GM23338 (cell line): ENCODE data around the gene TBL3. TPM values are rescaled to one million over a fixed set of nuclear protein-coding genes. Genes with fewer than 3 reads are reported as not detected.

Experiments used
- ATAC-seq: fragments of 200-7000 bp; cut with Tn5 transposase; 3 replicates; pipeline ENCODE4 v1.9.1; 2020
- DNase-seq: peaks from one replicate; pipeline ENCODE4 v3.0.0-alpha.2; 2015; ENCODE audit warnings: low spot score
- H2AFZ ChIP-seq: fragments of 200-600 bp; sonication (generic); 2 replicates; pipeline ENCODE4 v1.8.0; 2016; ENCODE audit warnings: antibody characterized with exemption, mild to moderate bottlenecking, moderate library complexity
- H3F3A ChIP-seq: fragments of 200-600 bp; sonication (generic); replicated peaks from 2 replicates; pipeline ENCODE4 v1.8.0; 2017; ENCODE audit warnings: antibody characterized with exemption, mixed run types, low read depth
- H3K27ac ChIP-seq: fragments of 200-600 bp; sonication (generic); 2 replicates; pipeline ENCODE4 v1.6.1; 2016; ENCODE audit warnings: low read depth
- H3K27me3 ChIP-seq: fragments of 200-600 bp; sonication (generic); 2 replicates; pipeline ENCODE4 v1.8.0; 2016; ENCODE audit warnings: mild to moderate bottlenecking, mixed run types, moderate library complexity; ENCODE audit not compliant: insufficient read depth
- H3K36me3 ChIP-seq: fragments of 200-600 bp; sonication (generic); 2 replicates; pipeline ENCODE4 v1.8.0; 2016; ENCODE audit warnings: mild to moderate bottlenecking; ENCODE audit not compliant: insufficient read depth
- H3K4me1 ChIP-seq: fragments of 200-600 bp; sonication (generic); 2 replicates; pipeline ENCODE4 v1.8.0; 2016; ENCODE audit warnings: mild to moderate bottlenecking, moderate library complexity; ENCODE audit not compliant: insufficient read depth
- H3K4me2 ChIP-seq: fragments of 200-600 bp; sonication (generic); 2 replicates; pipeline ENCODE4 v1.7.1; 2017; ENCODE audit warnings: mixed run types
- H3K4me3 ChIP-seq: fragments of 200-600 bp; sonication (generic); 2 replicates; pipeline ENCODE4 v1.6.1; 2016; ENCODE audit warnings: mixed run types
- H3K79me2 ChIP-seq: fragments of 200-600 bp; sonication (generic); replicated peaks from 2 replicates; pipeline ENCODE4 v1.8.0; 2017; ENCODE audit warnings: mild to moderate bottlenecking; ENCODE audit not compliant: insufficient read depth
- H3K9me2 ChIP-seq: fragments of 200-600 bp; sonication (generic); 2 replicates; pipeline ENCODE4 v1.8.0; 2017; ENCODE audit not compliant: insufficient read depth
- H4K20me1 ChIP-seq: fragments of 200-600 bp; sonication (generic); replicated peaks from 2 replicates; pipeline ENCODE4 v1.8.0; 2017; ENCODE audit warnings: mild to moderate bottlenecking; ENCODE audit not compliant: insufficient read depth
- H3K27ac Mint-ChIP-seq: 2 replicates; pipeline ENCODE4 v1.8.0; 2020; ENCODE audit warnings: inconsistent platforms, mild to moderate bottlenecking, moderate library complexity, mixed read lengths
- H3K27me3 Mint-ChIP-seq: 3 replicates; pipeline ENCODE4 v1.8.0; 2022; ENCODE audit warnings: low read depth, mild to moderate bottlenecking, moderate library complexity, mixed read lengths, inconsistent platforms; ENCODE audit not compliant: insufficient read depth, poor library complexity
- H3K36me3 Mint-ChIP-seq: 3 replicates; pipeline ENCODE4 v1.8.0; 2021; ENCODE audit warnings: low read depth, mild to moderate bottlenecking, inconsistent platforms, moderate library complexity, mixed read lengths
- H3K4me1 Mint-ChIP-seq: 3 replicates; pipeline ENCODE4 v1.8.0; 2020; ENCODE audit warnings: mild to moderate bottlenecking, inconsistent platforms, mixed read lengths
- H3K4me3 Mint-ChIP-seq: 3 replicates; pipeline ENCODE4 v1.8.0; 2021; ENCODE audit warnings: moderate library complexity, mild to moderate bottlenecking, inconsistent platforms, mixed read lengths
- H3K9me3 Mint-ChIP-seq: 3 replicates; pipeline ENCODE4 v1.8.0; 2020; ENCODE audit warnings: moderate library complexity, mild to moderate bottlenecking, inconsistent platforms, mixed read lengths
- CREB1 ChIP-seq: fragments of 250-450 bp; sonication (Bioruptor Pico); IDR thresholded peaks from 2 replicates; pipeline ENCODE4 v1.5.0; 2020; ENCODE audit warnings: low read depth, mild to moderate bottlenecking, moderate library complexity
- CTCF ChIP-seq, 2 experiments: fragments of 200-600 bp in 1 of 2; sonication (generic) in 1 of 2; conservative IDR thresholded peaks; 2 replicates each; pipeline versions ENCODE4 v1.5.1 to v1.6.1; 2016 to 2017; ENCODE audit warnings: antibody characterized with exemption in 2 of 2, low read depth in 2 of 2, mild to moderate bottlenecking in 2 of 2, moderate library complexity in 1 of 2
- EZH2 ChIP-seq: fragments of 200-600 bp; sonication (generic); IDR thresholded peaks from one replicate; pipeline ENCODE4 v1.8.0; 2017; ENCODE audit warnings: antibody characterized with exemption, mild to moderate bottlenecking, low read depth; ENCODE audit not compliant: unreplicated experiment
- EZH2phosphoT487 ChIP-seq: fragments of 200-600 bp; sonication (generic); IDR thresholded peaks from one replicate; pipeline ENCODE4 v1.8.1; 2018; ENCODE audit warnings: antibody characterized with exemption; ENCODE audit not compliant: unreplicated experiment
- JUNB ChIP-seq: IDR thresholded peaks from one replicate; pipeline ENCODE4 v1.6.1; 2016; ENCODE audit warnings: antibody characterized with exemption; ENCODE audit not compliant: unreplicated experiment
- NANOG ChIP-seq: IDR thresholded peaks from 2 replicates; pipeline ENCODE4 v1.6.1; 2016; ENCODE audit warnings: antibody characterized with exemption, borderline replicate concordance
- POLR2AphosphoS5 ChIP-seq: IDR thresholded peaks from 2 replicates; pipeline ENCODE4 v1.6.1; 2016; ENCODE audit warnings: antibody characterized with exemption, low read depth
- REST ChIP-seq: IDR thresholded peaks from one replicate; pipeline ENCODE4 v1.6.1; 2018; ENCODE audit warnings: antibody characterized with exemption; ENCODE audit not compliant: unreplicated experiment
- STAT1 ChIP-seq: IDR thresholded peaks from one replicate; pipeline ENCODE4 v1.6.1; 2016; ENCODE audit warnings: antibody characterized with exemption; ENCODE audit not compliant: unreplicated experiment
- ZNF114 ChIP-seq: fragments of 250-450 bp; sonication (Bioruptor Pico); IDR thresholded peaks from 2 replicates; pipeline ENCODE4 v1.5.0; 2020; ENCODE audit warnings: mild to moderate bottlenecking, moderate library complexity
- ZNF331 ChIP-seq: fragments of 250-450 bp; sonication (Bioruptor Pico); IDR thresholded peaks from 2 replicates; pipeline ENCODE4 v1.5.0; 2020; ENCODE audit warnings: low read depth, mild to moderate bottlenecking, moderate library complexity
- polyA plus RNA-seq: library from polyadenylated mRNA; unstranded; fragments of >200 nt; fragmentation: Nextera tagmentation; extraction: Ambion mirVana; gene quantifications from 2 replicates; pipeline ENCODE4 v1.2.1, GENCODE V29; 2016
- total RNA-seq: library from RNA; depleted of rRNA; stranded (reverse); fragments of >200 nt; shearing (Covaris generic); gene quantifications from 2 replicates; pipeline ENCODE4 v1.2.3, GENCODE V29; 2014
- TF ChIP-seq, protein P1 (sequence below): IDR thresholded peaks from 2 replicates; pipeline ENCODE4 v1.6.1; 2016; ENCODE audit warnings: antibody characterized with exemption
- TF ChIP-seq, protein P2 (sequence below): fragments of 250-450 bp; sonication (Bioruptor Pico); IDR thresholded peaks from 2 replicates; pipeline ENCODE4 v1.5.0; 2020; ENCODE audit warnings: mild to moderate bottlenecking, moderate library complexity

Gene TBL3
- total and polyA plus RNA-seq, 2 experiments from 2014 or later = 67.0 to 157 TPM

DNA sequence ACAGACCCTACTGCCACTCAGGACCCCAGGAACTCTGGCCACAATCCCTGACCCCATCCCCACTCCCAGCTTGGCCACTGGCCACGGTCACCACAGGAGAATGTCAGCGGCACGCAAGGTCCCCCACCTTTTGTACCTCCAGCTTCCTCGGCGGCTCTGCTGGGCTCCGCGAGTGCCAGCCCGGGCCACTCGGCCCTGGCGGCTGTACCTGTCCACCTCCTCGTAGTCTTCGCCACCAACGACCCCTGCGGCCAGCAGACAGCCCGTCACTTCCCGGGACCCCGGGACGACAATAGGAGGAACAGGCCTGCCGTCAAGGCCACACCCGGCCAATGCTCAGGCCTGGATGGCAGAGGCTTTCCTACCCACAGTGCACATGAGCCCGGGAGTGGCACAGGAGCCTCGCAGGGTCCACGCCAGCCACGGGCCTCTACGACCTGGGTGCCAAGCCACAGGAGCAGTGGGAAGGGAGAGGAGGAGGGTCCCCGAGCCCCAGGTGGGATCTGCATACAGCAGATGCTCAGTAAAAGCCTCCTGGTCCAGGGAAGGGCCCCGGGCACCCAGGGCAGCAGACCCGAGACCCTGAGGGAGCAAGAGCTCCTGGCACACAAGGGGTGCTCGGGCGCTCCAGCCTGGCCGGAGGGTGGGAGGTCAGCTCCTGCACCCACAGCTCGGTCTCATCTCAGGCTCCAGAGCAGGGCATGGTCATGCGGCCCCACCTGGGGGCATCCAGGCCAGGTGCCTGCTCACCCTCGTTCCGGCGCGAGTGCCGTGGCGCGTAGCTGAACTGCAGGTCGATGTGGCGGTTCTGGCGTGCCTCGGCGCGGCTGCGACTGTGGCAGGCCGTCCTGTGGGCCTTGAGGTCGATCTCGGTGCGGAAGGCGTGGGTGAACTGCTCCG is 29.9 kb downstream of the TBL3 start:
- peaks cover 20% of the 10 kb centered on the region for H4K20me1 ChIP-seq

More for the DNA sequence above, 29.9 kb downstream of the TBL3 start:
- H3K4me1 Mint-ChIP-seq = peaks cover 15% of the 10 kb centered on the region
- H3K27me3 Mint-ChIP-seq = peaks cover 4% of the 10 kb centered on the region
- no peak overlapping the region for H3K27ac Mint-ChIP-seq
- ATAC-seq (no peak), DNase-seq (no peak)
- H3K27me3 ChIP-seq = no peaks in the 10 kb centered on the region
- no peak overlapping the region for H3K4me3 ChIP-seq
- H2AFZ ChIP-seq = no peak overlapping the region
- H3K4me2 ChIP-seq = no peak overlapping the region
- H3K9me2 ChIP-seq = no peaks in the 10 kb centered on the region
- H3K4me1 ChIP-seq = peaks cover 8% of the 10 kb centered on the region; the same call in 1 of the 2 replicates
- H3K36me3 Mint-ChIP-seq = peaks cover 30% of the 10 kb centered on the region
- TF ChIP-seq EZH2 = no peak
- TF ChIP-seq CTCF (conservative IDR thresholded peaks at IDR 0.05; ENCODE audit: low read depth in 2 of 2) = no peak
- TF ChIP-seq REST = no peak
- TF ChIP-seq CREB1 (CRISPR knock-in tag) = no peak
- no peak for TF ChIP-seq ZNF331
- TF ChIP-seq ZNF114 (CRISPR knock-in tag) = no peak
- TF ChIP-seq STAT1 = no peak
- TF ChIP-seq NANOG = no peak
- TF ChIP-seq, protein P1, sequence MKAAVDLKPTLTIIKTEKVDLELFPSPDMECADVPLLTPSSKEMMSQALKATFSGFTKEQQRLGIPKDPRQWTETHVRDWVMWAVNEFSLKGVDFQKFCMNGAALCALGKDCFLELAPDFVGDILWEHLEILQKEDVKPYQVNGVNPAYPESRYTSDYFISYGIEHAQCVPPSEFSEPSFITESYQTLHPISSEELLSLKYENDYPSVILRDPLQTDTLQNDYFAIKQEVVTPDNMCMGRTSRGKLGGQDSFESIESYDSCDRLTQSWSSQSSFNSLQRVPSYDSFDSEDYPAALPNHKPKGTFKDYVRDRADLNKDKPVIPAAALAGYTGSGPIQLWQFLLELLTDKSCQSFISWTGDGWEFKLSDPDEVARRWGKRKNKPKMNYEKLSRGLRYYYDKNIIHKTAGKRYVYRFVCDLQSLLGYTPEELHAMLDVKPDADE = no peak
- TF ChIP-seq JUNB = no peak
- TF ChIP-seq EZH2phosphoT487 = no peak
- no peak for TF ChIP-seq POLR2AphosphoS5
- TF ChIP-seq, protein P2, sequence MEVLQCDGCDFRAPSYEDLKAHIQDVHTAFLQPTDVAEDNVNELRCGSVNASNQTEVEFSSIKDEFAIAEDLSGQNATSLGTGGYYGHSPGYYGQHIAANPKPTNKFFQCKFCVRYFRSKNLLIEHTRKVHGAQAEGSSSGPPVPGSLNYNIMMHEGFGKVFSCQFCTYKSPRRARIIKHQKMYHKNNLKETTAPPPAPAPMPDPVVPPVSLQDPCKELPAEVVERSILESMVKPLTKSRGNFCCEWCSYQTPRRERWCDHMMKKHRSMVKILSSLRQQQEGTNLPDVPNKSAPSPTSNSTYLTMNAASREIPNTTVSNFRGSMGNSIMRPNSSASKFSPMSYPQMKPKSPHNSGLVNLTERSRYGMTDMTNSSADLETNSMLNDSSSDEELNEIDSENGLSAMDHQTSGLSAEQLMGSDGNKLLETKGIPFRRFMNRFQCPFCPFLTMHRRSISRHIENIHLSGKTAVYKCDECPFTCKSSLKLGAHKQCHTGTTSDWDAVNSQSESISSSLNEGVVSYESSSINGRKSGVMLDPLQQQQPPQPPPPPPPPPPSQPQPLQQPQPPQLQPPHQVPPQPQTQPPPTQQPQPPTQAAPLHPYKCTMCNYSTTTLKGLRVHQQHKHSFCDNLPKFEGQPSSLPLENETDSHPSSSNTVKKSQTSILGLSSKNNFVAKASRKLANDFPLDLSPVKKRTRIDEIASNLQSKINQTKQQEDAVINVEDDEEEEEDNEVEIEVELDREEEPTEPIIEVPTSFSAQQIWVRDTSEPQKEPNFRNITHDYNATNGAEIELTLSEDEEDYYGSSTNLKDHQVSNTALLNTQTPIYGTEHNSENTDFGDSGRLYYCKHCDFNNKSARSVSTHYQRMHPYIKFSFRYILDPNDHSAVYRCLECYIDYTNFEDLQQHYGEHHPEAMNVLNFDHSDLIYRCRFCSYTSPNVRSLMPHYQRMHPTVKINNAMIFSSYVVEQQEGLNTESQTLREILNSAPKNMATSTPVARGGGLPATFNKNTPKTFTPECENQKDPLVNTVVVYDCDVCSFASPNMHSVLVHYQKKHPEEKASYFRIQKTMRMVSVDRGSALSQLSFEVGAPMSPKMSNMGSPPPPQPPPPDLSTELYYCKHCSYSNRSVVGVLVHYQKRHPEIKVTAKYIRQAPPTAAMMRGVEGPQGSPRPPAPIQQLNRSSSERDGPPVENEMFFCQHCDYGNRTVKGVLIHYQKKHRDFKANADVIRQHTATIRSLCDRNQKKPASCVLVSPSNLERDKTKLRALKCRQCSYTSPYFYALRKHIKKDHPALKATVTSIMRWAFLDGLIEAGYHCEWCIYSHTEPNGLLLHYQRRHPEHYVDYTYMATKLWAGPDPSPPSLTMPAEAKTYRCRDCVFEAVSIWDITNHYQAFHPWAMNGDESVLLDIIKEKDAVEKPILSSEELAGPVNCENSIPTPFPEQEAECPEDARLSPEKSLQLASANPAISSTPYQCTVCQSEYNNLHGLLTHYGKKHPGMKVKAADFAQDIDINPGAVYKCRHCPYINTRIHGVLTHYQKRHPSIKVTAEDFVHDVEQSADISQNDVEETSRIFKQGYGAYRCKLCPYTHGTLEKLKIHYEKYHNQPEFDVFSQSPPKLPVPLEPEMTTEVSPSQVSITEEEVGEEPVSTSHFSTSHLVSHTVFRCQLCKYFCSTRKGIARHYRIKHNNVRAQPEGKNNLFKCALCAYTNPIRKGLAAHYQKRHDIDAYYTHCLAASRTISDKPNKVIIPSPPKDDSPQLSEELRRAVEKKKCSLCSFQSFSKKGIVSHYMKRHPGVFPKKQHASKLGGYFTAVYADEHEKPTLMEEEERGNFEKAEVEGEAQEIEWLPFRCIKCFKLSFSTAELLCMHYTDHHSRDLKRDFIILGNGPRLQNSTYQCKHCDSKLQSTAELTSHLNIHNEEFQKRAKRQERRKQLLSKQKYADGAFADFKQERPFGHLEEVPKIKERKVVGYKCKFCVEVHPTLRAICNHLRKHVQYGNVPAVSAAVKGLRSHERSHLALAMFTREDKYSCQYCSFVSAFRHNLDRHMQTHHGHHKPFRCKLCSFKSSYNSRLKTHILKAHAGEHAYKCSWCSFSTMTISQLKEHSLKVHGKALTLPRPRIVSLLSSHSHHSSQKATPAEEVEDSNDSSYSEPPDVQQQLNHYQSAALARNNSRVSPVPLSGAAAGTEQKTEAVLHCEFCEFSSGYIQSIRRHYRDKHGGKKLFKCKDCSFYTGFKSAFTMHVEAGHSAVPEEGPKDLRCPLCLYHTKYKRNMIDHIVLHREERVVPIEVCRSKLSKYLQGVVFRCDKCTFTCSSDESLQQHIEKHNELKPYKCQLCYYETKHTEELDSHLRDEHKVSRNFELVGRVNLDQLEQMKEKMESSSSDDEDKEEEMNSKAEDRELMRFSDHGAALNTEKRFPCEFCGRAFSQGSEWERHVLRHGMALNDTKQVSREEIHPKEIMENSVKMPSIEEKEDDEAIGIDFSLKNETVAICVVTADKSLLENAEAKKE (CRISPR knock-in tag) = no peak
- H3K4me3 Mint-ChIP-seq = no peak overlapping the region
- H3K79me2 ChIP-seq = peaks cover 16% of the 10 kb centered on the region
- no peaks in the 10 kb centered on the region; the same call in 1 of the 2 replicates for H3K36me3 ChIP-seq
- no peak overlapping the region for H3K27ac ChIP-seq
- H3K9me3 Mint-ChIP-seq = no peaks in the 10 kb centered on the region
- peaks cover 22% of the 10 kb centered on the region; the same call in 1 of the 2 replicates for H3F3A ChIP-seq
